Activated gamma-delta T cell (primary cell): Measurements from ENCODE around the gene CCT2.
"Not testable (repeated sequence)": the region's sequence is repeated elsewhere in the genome, so short reads cannot be mapped to it uniquely, and the experiment has no call there.

Source experiments
- DNase-seq: peaks from one replicate; lab custom pipeline; 2025; lab: John Stamatoyannopoulos, UW

Gene CCT2

GRCh38 chr12:69588527-69588926, 3.3 kb downstream of the CCT2 start:
- no peak for DNase-seq

DNA sequence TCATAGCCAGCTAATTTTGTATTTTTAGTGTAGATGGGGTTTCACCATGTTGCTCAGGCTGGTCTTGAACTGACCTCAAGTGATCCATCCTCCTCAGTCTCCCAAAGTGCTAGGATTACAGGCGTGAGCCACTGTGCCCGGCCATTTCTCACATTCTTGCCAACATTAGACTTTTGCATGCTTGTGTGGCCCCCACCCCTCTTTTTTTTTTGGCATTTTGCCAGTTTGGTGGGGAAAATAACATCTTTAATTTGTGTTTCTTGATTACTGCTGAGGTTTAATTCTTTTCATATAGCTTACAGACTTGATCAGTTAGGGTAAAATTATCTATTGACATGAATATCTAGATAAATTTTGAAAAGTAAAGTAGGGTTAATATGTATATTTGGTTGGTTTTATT, 3.8 kb downstream of the CCT2 start:
- DNase-seq = no peak

GRCh38 chr12:69595689-69596088, 10.4 kb downstream of the CCT2 start:
- DNase-seq = no peak

GRCh38 chr12:69598174-69598753, 13.0 kb downstream of the CCT2 start:
- no peak for DNase-seq

GRCh38 chr12:69600804-69601203, 15.5 kb downstream of the CCT2 start:
- DNase-seq = no peak

DNA sequence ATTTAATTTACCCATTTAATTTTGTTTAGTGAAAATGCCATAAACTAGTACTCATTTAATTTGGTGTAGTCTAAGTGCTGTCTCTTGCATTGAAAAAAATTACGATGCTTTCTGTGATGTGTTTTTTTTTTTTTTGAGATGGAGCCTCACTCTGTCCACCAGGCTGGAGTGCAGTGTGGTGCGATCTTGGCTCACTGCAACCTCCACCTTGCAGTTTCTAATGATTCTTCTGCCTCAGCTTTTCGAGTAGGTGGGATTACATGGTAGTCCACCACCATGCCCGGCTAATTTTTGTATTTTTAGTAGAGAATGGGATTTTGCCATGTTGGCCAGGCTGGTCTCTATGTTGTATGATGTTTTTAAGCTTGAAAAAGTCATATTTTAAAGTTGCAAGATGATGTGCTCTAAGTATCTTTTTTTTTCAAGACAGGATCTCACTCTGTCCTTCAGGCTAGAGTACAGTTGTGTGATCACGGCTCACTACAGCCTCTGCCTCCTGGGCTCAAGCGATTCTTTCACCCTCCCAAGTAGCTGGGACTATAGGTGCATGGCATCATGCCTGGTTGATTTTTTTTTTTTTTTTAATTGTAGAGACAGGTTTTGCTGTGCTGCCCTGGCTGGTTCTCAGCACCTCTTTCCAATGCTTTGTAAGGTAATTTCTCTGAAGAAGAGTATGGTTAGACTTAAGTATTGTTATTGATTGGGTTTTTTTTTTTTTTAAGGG, 16.9 kb downstream of the CCT2 start:
- no peak for DNase-seq

DNA sequence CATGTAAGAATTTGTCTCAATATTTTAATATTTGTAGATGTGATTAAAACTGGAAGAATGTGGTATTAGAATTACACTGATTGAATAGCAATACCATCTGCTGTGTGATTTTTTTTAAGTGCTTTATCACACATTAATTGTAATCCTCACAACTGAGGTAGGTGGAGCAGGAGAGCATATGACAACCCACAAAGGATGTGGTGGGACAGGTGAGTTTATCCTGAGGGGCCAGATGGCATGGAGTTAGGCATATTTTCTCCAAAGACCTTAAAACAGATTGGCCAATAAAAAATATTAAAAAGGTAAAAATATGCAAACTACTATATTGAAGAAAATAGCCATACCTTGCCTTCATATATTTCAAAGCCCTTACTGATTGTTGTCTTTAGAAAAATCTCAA, 17.7 kb downstream of the CCT2 start:
- no peak for DNase-seq

- DNase-seq = not testable (repeated sequence)
Observed at GRCh38 chr12:69603556-69603955, 18.3 kb downstream of the CCT2 start.

DNA sequence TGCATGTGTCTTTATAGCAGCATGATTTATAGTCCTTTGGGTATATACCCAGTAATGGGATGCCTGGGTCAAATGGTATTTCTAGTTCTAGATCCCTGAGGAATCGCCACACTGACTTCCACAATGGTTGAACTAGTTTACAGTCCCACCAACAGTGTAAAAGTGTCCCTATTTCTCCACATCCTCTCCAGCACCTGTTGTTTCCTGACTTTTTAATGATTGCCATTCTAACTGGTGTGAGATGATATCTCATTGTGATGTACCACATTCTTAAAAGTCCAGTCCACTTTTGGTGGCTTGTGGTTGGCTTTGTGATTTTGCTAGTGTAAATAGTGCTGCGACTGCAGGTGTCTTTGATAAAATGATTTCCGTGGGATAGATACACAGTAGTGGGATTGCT, 19.0 kb downstream of the CCT2 start:
- not testable (repeated sequence) for DNase-seq

DNA sequence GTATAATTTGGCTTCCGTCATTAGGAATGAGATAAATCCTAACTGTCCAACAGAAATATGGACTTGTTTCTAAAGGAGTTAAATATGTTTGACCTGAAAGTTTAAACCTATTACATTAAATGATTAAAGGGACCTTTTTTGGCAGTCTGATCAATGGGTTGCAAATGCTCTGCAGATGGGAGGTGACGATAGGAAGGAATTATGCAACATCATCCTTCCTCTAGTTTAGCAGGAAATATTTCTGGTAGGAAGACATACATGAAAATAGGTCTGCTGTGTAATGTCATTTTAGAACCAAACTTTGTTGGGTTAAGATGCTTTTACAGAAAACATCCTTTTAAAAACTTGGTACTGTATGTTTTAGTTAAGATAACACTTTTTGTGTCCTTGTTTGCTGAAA, 22.9 kb downstream of the CCT2 start:
- no peak for DNase-seq

GRCh38 chr12:69610126-69610525, 24.9 kb downstream of the CCT2 start:
- DNase-seq = no peak

- no peak for DNase-seq
Observed at GRCh38 chr12:69610729-69611128, 25.5 kb downstream of the CCT2 start, which contains the start of gene LRRC10. TSS of gene LRRC10 (minus strand) at chr12:69610907. CDS start at chr12:69610838, 69 bp downstream.

GRCh38 chr12:69613351-69613750, 28.1 kb downstream of the CCT2 start:
- DNase-seq = no peak

DNA sequence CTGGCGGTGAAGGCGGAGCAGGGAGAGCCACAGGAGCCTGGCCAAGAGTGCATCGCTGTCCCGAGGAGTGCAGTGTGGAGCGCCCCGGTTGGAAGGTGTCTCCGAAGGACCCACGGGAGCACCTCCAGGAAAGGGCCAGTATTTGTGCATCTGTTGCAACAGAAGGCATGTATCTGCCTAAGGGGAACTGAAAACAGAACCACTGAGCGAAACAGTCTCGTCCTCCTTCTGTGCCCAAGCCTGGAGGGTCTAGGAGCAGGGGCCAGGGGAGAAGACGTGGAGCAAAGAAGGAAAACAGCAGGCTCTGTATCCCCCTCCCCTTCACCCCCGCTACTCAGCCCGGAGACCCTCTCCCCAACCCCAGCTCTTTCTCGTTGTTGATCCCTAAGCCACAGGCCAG, 30.8 kb downstream of the CCT2 start:
- no peak for DNase-seq

DNA sequence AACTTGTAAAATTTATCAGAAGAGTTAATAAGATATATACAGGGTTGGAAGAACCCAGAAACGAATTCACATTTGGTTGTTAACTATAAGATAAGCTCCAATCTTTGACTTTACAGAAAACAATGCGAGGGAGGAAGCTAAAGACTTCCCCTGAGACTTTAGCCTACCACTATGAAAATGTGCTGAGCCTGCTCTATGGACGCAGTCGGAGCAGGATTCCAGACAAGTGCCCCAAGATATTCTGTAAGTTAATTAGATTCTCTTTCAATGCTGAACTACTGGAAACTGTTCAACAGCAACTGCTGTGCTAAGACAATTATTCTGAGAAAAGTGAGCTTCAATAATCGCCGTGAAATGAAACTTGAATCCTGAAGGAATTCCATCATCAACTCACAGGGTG, 33.8 kb downstream of the CCT2 start:
- DNase-seq = no peak

- DNase-seq = no peak
Observed at GRCh38 chr12:69620077-69620476, 34.8 kb downstream of the CCT2 start.

- DNase-seq = no peak
Observed at GRCh38 chr12:69620921-69621320, 35.7 kb downstream of the CCT2 start.

DNA sequence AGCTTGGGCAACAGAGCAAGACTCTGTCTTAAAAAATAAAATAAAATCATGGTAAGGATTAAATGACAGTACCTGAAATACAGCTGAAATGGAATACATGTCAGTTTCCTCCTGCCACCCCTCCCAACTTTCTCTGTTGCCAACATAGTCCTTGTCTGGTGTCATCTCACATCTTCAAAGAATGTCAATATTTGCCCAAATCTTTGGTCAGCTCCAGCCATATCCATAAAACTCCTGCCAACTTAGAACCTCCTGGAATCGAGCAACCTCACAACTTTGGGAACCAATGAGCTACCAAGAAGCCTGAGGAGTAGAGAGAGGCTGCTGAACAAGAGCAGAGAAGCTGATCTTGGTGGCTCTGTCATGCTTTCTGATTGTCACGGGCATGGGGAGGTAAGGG, 36.3 kb downstream of the CCT2 start:
- DNase-seq = no peak

GRCh38 chr12:69623970-69624369, 38.7 kb downstream of the CCT2 start:
- DNase-seq = no peak

GRCh38 chr12:69627501-69627900, 42.2 kb downstream of the CCT2 start:
- DNase-seq = no peak

DNA sequence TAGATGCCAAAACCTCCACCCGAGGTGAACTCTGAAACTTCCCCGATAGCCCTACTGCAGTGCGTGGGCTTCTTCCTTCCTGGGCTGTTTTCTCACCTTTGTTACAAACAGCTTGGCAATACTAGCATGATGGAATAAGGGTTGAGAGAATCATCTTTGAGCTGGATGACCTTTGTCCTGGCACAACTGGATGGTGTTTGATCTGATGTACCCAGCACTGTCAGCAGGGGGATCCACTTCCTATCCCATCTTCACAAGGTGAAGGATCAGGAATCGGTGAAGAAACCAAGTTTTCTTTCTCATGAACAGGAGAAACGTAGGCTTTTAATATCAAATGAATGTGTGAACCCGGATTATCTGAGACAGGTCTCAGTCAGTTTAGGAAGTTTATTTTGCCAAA, 44.9 kb downstream of the CCT2 start:
- DNase-seq = no peak

DNA sequence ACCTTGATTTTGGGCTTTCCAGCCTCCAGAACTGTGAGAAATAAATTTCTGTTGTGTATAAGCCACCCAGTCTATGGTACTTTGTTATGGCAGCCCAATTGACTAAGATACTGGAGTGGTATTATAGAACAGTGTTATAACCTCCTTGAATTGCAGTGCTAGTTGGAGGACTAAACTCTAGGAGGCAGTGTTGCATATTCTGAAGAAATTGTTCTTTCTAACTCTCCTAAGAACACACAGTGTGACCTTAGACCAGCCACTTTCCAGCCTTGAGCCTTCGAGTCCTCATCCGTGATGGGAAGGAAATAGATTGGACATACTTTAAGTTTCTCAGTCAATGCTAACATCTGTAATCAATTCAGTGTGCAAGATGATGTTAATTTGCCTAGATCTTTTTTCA, 47.8 kb downstream of the CCT2 start:
- no peak for DNase-seq

- DNase-seq = no peak
Observed at GRCh38 chr12:69639400-69640016, 54.2 kb downstream of the CCT2 start.
